ENCODE measurements around the gene TMEM117. TPM values are rescaled to one million over a fixed set of nuclear protein-coding genes. Genes with fewer than 3 reads are reported as not detected.

The TMEM117 gene
- polyA plus RNA-seq, 3 donors = 14.7 to 15.8 (median 14.8) TPM

DNA sequence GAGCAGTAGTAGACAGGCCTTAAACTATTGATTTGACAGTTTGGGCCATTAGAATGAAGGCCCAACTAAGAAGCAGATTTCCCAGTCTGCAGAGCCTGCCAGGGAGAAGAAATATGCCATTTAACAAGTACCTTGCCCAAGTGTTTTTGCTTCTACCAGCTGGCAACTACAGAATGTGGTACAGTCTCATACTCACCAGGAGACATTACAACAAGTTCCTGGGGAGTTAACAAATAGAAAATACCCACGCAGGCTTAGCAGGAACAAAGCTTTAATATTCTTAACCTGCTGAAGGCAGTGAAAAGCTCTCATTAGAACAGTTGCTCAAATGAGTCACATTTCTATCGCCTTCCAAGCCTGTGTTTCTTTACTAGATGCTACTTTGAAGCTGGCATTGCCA lies 241.0 kb downstream of the TMEM117 start:
- DNase-seq (ENCODE audit: low read depth in 3 of 3, low spot score in 2 of 3) = no peak

DNA sequence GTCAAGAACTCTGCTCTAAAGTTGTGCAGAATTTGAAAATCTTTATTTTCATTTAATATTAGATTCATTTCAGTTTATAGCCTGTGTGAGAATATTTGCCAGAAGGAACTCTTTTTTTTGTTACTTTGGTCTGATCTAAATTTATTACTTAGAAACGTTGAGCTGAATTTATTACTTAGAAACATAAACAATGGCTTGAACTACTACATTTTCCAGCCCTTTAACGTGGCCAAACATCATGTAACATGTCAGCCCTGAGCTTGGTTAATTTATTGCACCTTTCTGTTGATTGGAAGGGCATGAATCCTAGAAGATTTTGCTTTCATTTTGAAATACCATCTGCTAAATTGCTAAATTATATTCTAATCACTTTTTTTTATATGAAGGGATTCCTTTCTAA lies 241.4 kb downstream of the TMEM117 start:
- DNase-seq (ENCODE audit: low read depth in 3 of 3, low spot score in 2 of 3) = no peak

DNA sequence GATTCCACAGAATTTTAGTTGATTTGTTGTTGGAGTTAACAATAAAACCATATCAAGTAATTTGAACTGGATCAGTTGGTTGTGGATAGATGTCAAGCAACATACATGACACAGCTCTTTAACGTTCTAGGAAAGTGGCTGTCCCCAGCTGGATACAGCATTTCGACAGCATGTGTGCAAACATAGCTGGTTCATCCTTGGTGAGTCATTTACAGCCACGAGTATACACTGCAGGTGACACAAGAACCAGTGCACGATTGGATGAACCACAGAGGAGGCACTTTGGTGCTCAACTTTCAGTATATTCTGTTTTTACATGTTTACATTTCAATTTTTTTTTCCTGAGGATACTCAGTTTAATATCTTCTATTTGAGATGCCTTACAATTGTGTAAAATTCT lies 242.4 kb downstream of the TMEM117 start:
- no peak for DNase-seq (ENCODE audit: low read depth in 3 of 3, low spot score in 2 of 3)

DNA sequence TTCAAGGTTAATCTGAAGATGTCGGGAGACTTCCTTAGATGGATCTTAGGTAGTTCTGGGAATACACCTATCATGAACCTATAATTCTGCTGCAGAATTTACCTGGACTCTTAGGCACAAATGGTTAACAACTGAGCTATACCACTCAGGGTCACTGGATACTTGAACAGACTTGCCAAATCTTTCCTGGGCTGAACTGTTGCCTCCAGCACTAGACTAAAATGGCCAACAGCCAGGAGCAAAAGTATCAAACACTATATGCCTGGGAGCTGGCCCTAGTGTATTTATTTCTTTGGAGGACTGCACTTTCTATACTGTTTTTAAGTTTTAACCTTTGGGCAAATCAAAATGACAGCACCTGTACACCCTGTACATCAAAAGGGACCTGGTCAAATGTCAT lies 252.8 kb downstream of the TMEM117 start:
- DNase-seq (ENCODE audit: low read depth in 3 of 3, low spot score in 2 of 3) = no peak

DNA sequence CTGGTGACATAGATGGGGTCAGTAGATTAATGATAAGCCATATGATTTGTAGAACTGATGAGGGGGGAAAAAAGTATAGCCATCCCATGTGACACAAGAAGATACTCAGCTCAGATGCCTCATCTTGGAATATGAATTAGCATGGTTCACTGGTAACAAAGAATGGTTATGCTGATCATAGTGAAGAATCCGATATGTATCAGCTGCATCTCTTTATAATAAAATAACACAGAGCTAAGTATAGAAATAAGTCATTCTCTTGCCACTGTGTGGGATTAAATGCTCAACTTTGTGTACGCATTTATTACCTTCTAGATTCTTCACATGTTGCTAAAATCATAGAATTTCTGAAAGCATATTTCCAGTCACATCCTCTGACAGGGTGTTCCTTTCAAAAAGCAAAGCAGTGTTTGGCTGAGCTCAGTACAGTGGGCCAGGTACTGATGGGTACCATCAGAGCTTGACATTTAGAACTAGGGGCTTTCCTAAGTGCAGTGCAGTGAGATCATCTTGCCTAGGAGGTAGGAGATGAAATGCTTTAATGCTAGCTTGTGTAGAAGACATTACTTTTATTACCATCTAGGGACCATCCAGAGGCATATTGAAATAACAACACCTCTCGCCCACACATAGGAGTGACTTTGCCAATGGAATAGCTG lies 256.2 kb downstream of the TMEM117 start:
- no peak for DNase-seq (ENCODE audit: low read depth in 3 of 3, low spot score in 2 of 3)

DNA sequence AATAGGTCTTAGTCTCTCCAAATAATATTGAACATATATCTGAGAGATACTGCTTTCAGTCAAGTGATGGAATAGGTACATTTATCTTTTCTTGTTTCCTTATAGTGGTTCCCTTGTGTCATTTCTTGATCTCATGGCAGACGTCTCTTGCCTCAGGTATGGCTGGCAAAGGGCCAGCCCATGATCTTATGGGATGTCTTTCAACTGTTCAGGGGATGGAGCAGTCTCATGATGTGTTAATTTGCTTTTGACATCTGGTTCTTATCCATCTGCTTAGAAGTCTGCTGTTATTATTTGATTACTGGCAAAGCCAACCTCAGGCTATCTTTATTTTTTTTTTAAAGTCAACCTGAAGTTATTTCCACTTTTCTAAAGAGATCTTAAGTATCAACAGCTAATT lies 262.9 kb downstream of the TMEM117 start:
- no peak for DNase-seq (ENCODE audit: low read depth in 3 of 3, low spot score in 2 of 3)

DNA sequence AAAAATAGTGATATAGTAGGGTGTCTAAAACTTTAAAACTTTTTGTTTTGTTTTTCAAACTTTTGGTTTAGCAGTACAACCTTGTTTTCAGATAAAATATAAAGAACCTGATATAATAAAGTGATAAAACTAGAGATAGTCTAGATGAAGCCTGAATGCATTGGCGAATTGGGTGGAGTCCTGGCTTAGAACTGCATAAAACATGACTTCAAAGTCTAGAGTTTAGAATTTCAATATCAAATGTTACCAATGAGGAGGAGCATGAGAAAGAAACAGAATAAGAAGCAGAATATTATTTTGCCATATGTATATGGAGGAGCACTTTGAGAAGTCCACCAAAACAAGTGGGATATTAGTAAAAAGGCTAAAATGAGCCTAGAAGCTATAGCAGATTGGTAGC lies 263.6 kb downstream of the TMEM117 start:
- DNase-seq (ENCODE audit: low read depth in 3 of 3, low spot score in 2 of 3) = no peak

DNA sequence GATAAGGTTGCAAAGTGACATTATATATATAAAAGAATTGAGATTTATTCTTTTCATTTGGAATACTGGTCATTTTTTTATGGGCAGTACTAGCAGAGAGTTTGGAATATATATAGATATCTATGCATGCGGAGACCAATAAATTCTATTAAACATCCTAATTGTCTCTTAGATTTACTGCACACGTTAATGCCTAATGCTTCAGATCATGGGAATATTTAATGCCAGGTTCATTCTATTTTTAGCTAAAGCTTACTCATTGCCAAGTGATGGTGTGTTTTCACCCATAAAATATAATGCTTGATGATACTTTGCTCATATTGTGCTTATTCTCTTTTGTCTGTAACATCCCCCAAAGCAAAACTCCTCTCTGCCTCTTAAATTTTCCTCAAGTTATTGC lies 264.4 kb downstream of the TMEM117 start:
- DNase-seq (ENCODE audit: low read depth in 3 of 3, low spot score in 2 of 3) = no peak

DNA sequence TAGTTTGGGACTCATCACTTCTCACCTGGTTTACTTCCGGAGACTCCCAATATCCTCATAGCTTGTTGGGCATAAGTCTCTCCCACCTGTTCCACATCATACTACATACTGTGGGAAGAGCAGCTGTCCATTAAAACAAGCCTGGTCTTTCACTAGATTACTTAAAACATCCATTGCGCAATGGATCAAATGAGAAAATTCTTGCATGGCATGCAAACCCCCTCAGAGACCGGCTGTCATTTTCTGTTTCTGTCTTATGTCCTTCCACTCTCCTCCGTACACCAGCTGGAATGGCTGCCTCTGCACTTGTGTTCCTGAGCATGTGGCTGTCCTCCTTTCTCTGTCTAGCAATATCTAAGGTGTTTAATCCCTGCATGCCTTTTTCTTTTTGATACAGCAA lies 265.6 kb downstream of the TMEM117 start:
- no peak for DNase-seq (ENCODE audit: low read depth in 3 of 3, low spot score in 2 of 3)

DNA sequence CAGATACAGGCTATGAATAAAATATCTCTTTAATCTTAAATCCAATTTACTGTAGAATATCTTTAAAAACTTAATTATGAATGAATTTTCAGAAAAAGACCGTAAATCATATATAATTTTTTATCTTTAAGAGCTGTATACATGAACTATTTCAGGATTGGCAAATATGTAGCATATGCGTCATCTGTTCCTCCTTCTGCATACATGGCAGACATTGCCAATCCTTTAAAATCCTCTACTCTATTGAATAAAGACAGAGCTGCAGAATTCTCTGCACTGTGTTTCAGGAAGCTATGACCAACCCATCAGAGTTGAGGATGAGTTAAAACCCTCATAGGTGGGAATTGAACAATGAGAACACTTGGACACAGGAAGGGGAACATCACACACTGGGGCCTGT lies 279.0 kb downstream of the TMEM117 start:
- DNase-seq (ENCODE audit: low read depth in 3 of 3, low spot score in 2 of 3) = no peak

DNA sequence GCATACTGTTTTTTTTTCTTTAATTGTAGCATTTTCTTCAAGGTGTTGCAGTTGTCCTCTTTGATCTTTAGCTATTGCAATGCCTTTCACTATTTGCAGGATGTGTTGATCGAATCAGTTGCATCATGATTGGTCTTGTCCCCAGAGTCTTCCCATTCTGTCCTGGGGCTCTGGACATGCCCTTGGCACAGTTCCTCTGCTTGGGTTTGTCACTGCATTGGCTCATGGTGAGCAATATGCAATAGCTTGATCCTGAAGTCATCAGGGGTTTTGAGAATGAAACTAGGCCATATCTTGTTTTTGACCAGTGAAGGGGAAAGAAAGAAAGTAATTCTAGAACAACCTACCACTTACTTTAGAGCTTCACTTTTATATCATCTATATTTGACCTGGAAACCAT lies 281.5 kb downstream of the TMEM117 start:
- no peak for DNase-seq (ENCODE audit: low read depth in 3 of 3, low spot score in 2 of 3)

DNA sequence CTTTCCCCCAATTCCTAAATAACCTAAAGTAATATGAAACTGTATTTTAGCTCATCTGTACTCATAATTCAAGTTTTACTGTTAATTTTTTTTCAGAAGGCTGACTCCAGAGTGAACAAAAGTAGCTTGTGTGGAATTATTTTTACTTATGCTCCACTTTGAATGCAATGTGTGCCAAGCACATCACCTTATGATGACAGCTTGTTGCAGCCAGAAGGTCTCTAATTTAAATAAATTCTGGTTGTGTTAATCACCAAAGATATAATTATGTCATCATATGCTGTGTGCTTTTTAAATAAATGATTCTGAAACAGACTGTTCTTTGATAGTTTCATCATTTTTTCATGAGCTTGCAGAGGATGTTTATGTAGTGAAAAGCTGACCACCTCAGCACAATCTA lies 283.1 kb downstream of the TMEM117 start:
- DNase-seq (ENCODE audit: low read depth in 3 of 3, low spot score in 2 of 3) = no peak

DNA sequence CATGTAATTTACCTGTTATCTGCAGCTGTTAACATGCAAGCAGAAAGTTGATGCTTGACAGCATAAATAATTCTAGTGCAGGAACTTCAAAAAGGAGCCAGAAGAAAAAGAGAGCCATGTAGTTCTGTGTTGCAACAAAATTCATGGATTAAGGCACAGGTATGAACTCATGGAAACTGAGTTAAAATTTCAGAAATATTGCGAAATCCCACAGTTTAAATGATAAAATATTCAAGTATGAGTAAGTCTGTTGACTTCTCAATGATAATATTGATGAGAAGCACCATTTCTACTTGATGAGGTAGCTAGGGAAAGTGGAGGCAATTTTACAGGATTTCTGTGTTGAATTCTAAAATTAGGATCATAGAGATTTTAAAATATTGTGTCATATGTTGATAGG lies 290.9 kb downstream of the TMEM117 start:
- DNase-seq (ENCODE audit: low read depth in 3 of 3, low spot score in 2 of 3) = no peak

DNA sequence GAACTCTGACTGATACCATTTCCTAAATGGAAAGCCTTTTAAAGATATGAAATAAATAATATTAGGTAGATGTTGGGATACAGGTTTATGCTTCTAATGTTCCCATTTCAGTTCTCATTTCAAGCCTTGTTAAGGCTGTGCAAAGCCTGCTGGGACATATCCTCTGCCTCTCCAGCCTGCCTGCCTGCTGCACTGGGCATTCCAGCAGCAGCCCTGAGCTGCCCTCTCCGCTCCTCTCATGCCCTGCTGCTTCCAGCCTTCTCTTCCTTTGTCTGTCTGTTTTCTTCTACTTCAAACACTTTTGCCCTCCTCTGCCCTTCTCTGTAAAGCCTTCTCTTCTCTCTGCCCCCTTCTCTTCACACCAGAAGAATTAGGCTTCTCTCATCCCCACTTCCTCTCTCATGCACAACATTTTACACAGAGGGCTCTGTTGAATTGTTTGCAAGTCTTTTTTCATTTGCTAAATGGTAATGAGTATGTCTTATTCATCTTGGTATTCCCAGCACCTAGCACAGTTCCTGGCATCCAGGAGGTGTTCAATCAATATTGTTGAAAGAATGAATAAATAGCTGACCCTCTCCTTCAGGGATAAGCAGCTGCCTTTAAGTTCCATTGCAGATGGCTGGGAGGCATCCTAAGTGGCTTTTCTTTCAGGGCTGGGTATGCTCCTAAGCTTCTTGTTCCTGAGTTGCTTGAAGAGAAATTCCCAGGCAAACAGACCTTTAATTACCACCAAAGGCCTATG lies 292.3 kb downstream of the TMEM117 start:
- no peak for DNase-seq (ENCODE audit: low read depth in 3 of 3, low spot score in 2 of 3)

DNA sequence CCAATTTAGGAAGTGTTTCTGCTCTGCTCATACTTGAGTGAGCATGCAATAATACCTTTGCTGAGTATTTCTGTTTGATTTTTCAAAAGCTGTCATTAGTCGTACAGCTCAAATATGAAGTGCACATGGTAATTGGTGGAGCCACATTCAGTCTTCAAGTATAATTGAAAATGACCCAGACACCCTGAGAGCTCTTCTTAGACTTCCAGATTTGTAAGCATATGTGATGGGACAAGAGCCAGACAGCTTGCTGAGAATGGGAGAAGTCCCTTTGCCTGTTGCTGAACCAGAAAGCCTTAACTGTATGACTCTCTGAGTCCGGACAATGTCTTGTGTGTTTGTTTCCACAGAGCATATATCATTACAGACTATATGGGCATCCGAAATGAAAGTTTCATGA lies 307.3 kb downstream of the TMEM117 start:
- DNase-seq (ENCODE audit: low read depth in 3 of 3, low spot score in 2 of 3) = no peak

DNA sequence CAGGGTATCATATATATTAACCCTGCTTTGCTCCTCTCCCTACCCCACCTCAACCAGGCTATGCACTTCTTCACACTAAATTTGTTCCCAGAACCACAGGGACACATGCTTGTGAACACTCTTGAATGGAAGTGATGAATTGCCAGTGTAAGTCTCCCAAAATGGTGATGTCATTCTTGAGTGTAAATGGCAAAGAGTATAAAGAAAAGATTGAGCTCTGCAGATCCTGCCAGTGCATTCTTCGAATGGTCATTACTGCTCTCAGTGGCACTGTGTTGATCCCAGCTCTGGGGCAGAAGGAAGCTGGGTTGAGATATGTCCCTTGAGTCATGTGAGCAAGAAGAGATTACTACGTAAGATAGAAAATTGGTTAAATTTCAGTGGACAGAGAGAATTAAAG lies 313.1 kb downstream of the TMEM117 start:
- no peak for DNase-seq (ENCODE audit: low read depth in 3 of 3, low spot score in 2 of 3)

DNA sequence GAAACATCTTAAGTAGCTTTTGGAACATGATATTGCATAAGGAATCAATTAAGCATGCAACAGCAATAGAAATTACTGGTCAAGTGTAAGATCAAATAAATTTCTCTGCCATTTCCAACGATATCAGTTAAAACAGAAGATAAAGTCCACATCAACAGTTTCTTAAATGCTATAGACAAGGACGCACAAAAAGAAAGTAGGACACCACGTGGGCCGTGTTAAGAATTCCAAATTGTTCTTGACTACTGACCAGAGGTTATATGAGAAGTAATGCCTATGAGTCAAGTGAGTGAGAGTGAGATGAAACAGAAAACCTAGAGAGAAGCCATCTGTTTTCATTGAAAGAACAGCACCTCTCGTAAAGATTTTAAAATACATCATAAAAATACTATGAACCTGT lies 318.2 kb downstream of the TMEM117 start:
- DNase-seq (ENCODE audit: low read depth in 3 of 3, low spot score in 2 of 3) = no peak

DNA sequence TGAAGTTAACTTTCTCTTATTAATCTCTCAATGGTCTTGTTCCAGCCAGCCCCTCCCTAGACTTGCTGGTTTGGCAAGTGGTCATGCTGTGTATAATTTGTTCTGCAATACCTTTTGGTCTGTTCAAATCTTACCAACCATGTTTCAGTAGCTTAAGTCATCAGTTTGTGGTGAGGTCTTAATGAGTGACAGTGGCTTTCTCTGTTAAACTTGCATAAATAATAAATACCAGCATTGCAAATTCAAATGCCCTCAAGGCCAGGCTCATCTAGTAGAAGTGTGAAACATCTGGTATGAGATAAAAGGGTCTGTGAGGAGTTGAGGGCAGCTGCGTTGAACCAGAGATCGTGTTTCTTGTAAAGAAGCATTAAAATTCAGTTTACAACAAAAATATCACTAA lies 319.5 kb downstream of the TMEM117 start:
- no peak for DNase-seq (ENCODE audit: low read depth in 3 of 3, low spot score in 2 of 3)

DNA sequence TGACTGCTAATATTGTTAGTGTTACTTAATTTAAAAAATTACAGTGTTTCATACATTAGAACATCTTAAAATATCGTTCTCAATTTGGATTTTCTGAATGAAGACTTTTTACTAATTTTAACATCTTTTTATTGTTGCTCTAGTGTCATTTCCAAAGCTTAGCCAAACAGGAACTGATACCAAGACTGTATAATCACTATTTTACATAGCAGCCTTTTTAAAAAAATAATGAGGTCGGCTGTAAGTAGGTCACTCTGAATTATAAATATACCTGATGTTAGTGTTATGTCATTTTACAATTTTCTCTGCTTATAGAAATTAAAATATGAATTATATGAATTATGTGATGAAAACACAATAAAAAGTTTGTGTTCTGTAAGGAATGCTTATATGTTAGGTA lies 321.5 kb downstream of the TMEM117 start:
- DNase-seq (ENCODE audit: low read depth in 3 of 3, low spot score in 2 of 3) = no peak

DNA sequence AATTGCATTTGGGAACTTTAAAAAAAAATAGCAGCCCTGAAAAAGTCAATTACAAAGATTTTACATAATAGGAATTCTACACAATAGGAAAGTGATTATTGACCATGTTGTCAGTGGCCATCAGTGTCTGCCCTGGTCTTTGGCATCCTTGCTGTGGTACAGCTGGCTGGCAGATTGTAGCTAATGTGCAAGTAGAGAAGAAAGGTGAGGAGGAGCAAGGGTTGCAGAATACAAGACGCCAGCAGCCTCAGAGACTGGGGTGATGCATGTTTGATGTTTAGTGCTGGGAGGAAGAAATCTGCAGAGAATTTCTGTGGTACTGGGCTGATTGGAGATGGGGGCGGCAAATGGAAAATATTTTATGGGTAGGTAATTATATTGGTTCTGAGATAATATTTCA lies 322.9 kb downstream of the TMEM117 start:
- DNase-seq (ENCODE audit: low read depth in 3 of 3, low spot score in 2 of 3) = no peak

DNA sequence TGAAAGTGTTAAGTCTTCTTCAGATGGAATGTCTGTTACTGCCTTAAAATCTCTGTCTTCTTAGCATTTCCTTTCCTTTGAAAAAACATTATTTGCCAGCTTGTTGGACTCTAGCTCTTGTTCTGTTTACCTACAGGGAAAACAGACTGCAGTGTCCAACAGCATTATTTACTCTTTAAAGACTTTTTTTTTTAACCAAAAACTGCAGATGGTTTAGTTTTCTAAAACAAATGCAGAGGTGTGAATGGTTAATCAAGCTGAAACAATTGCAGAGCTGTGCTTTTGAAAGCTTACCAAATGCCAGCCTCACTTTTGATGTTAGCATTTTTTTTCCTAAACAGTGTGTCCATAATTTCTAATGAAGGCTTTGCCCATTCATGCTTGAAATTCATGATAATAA lies 323.3 kb downstream of the TMEM117 start:
- no peak for DNase-seq (ENCODE audit: low read depth in 3 of 3, low spot score in 2 of 3)

DNA sequence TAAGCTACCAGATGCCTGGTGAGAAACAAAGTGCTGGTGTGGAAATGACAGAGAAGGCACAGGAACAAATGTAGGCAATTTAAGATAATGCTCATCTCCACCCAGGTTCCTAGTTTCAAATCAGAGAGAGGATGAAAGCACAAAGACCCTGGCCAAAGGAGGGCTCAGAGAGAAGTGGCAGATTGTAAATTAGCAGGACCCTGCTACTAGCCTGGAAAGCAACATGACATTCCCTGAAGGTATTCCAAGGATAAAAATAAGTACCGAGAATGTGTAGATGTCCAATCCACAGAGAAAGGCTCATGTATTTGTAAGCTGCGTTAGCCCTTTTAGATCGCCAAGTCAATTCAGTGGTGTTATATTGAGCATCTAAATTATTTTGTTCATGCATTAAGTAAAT lies 324.0 kb downstream of the TMEM117 start:
- no peak for DNase-seq (ENCODE audit: low read depth in 3 of 3, low spot score in 2 of 3)

DNA sequence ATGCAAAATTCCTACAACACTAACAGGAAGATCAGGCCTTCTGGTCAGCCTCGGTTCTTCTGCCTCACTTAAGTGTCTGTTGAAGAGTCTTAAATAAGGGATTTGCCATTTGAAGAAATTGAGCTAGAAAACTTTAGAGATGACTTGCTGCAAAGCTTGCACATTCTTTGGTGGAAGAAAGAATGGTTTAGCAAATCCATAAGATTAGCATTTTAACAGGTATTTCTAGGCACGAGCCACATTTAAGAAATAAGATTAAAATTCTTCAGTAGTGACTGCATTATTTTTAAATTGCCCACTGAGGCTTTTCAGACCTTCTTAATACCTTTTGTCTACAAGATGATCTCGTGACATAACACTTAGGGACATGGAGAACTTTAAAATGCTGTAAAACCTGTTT lies 327.1 kb downstream of the TMEM117 start:
- no peak for DNase-seq (ENCODE audit: low read depth in 3 of 3, low spot score in 2 of 3)

Measured in right renal cortex interstitium (tissue), 3 donors.